Activated CD4-positive, alpha-beta T cell treated with anti-CD3 and anti-CD28 coated beads for 36 hours (primary cell): ENCODE measurements around the gene GABRA5. TPM values are rescaled to one million over a fixed set of nuclear protein-coding genes. Genes with fewer than 3 reads are reported as not detected.
A peak's percentile ranks its signal among the peaks of the same experiment; 100 is the strongest.

Source experiments
- ATAC-seq: fragments of 200-7000 bp; cut with Tn5 transposase; one replicate; pipeline ENCODE4 v1.10.0; 2021; ENCODE audit warnings: mild to moderate bottlenecking, moderate library complexity
- CTCF ChIA-PET: fragments of 350-600 bp; sonication (Branson Sonifier 250); formaldehyde crosslinking; loops from one replicate; lab custom pipeline; 2021; ENCODE audit warnings: antibody characterized with exemption; lab: Charles Lee
- POLR2A ChIA-PET: fragments of 350-600 bp; sonication (Branson Sonifier 250); formaldehyde crosslinking; loops from one replicate; lab custom pipeline; 2021; ENCODE audit warnings: antibody characterized with exemption, inconsistent platforms; lab: Charles Lee
- DNase-seq: peaks from one replicate; pipeline ENCODE4 v3.0.0-alpha.2; 2020
- H3K27ac Mint-ChIP-seq: one replicate; pipeline ENCODE4 v1.8.0; 2021; ENCODE audit warnings: mixed read lengths
- H3K27me3 Mint-ChIP-seq: one replicate; pipeline ENCODE4 v1.8.0; 2021; ENCODE audit warnings: mixed read lengths
- H3K36me3 Mint-ChIP-seq: one replicate; pipeline ENCODE4 v1.8.0; 2021; ENCODE audit warnings: low read depth, mixed read lengths
- H3K4me1 Mint-ChIP-seq: one replicate; pipeline ENCODE4 v1.8.0; 2021; ENCODE audit warnings: mixed read lengths
- H3K4me3 Mint-ChIP-seq: one replicate; pipeline ENCODE4 v1.8.0; 2021; ENCODE audit warnings: mild to moderate bottlenecking, moderate library complexity, mixed read lengths
- H3K9me3 Mint-ChIP-seq: one replicate; pipeline ENCODE4 v1.8.0; 2021; ENCODE audit warnings: low read depth, mixed read lengths
- intact Hi-C, 2 experiments: fragments of 100-400 bp; cut with DNase I in 1 of 2; cut with micrococcal nuclease in 1 of 2; formaldehyde crosslinking; loops; one replicate each; pipeline versions ENCODE4 v1.14.2 to v1.15.1; 2022 to 2024; cut with DNase I, micrococcal nuclease
- total RNA-seq, 2 experiments: library from RNA; stranded (reverse); gene quantifications; one replicate each; pipeline ENCODE4 v1.2.3, GENCODE V29; 2021

The GABRA5 gene
- total RNA-seq, 2 experiments from 2014 or later = not detected

DNA sequence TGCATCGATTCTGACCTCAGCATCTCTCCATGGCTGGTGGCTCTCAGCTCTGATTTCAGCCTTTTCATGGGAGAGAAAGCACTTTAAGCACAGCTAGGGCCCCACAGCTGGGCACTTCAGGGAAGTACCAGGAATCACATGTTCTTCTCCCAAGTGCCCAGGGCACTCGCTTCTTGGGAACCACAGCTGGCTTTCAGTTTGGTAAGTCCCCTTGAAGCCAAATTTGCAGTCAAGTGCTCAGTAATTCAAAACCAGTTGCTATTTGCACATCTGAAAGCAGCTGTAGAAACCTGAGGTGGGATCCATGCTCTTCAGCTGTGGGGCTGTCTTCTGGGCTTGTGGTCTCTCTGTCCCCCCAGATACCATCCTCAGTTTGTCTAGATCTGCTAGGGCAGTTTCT lies 12.8 kb downstream of the GABRA5 start:
- H3K27me3 Mint-ChIP-seq = no peaks in the 10 kb centered on the region
- ChIA-PET POLR2A (no interaction called here), CTCF (interaction anchor here (1.7 to 2.2 kb wide), 2 partner anchors 10 to 12 kb away, joined by 4 to 6 read pairs; no protein-coding TSS in a partner anchor)
- H3K4me1 Mint-ChIP-seq = no peaks in the 10 kb centered on the region
- no peak for DNase-seq
- H3K27ac Mint-ChIP-seq = no peak overlapping the region
- H3K4me3 Mint-ChIP-seq = no peak overlapping the region
- intact Hi-C loops = loop anchor here in 1 of 2 experiments (10.0 kb wide), 1 partner anchor 1245 kb away; no protein-coding TSS in a partner anchor
- H3K36me3 Mint-ChIP-seq = no peaks in the 10 kb centered on the region
- no peak for ATAC-seq
- no peaks in the 10 kb centered on the region for H3K9me3 Mint-ChIP-seq

DNA sequence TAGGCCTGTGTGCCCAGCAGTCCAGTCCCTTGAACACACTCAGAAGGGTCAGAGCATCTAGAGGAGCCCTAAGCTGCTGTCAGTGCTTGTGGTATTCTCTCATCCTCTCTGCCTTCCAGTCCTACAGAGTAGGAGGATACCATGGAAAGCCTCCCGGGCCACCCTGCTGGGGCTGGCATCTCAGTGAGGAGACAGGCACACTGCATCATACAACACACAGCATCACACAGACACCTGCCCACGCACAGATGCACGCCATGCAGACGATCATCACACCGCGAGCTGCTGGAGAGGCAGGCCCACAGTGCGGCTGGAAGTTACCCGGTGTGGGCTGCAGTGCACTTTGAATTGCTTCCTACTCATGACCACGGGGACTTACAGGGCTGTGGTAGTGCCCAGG lies 15.2 kb downstream of the GABRA5 start:
- no peak overlapping the region for H3K4me3 Mint-ChIP-seq

DNA sequence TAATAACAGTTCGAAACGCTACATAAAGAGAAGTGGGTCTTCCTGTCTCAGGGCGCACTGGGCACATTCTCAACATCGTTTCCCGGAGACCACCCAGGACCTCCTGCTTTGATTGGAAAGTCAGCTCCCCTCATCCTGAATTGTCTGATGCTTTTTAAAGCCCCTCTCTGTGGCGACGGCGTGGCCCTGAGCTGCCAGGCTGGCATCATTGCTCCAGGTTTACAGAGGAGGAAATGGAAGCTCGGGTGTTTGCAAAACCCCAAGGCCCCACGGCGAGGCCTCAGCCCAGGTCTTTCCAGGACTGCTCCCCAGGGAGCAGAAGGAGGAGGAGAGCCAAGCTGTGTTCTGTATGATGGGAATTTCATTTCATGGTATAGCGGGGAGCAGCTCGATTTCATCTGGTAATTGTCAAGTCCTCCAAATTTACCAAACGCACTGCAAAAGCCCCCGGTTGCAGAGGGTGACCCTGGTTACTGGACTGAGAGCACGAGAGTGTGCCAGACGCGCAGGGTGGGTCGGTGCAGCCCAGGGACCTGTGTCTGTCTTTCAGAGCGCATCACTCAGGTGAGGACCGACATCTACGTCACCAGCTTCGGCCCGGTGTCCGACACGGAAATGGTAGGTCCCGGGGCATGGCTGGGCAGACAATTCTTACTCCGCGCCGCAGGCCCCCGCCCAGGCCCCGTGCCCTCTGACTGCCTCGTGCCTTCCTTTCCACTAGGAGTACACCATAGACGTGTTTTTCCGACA lies 15.9 kb downstream of the GABRA5 start:
- intact Hi-C loops = loop anchor here in 1 of 2 experiments (10.0 kb wide), 1 partner anchor 1242 kb away; no protein-coding TSS in a partner anchor
- H3K27me3 Mint-ChIP-seq = no peaks in the 10 kb centered on the region
- no peaks in the 10 kb centered on the region for H3K9me3 Mint-ChIP-seq
- POLR2A ChIA-PET = no interaction called here
- H3K27ac Mint-ChIP-seq = no peak overlapping the region
- no peaks in the 10 kb centered on the region for H3K36me3 Mint-ChIP-seq
- CTCF ChIA-PET = no interaction called here
- no peak overlapping the region for H3K4me3 Mint-ChIP-seq
- no peak for DNase-seq
- no peak for ATAC-seq
- no peaks in the 10 kb centered on the region for H3K4me1 Mint-ChIP-seq

More for the DNA sequence above, 15.2 kb downstream of the GABRA5 start:
- DNase-seq (no peak), ATAC-seq (no peak)
- POLR2A ChIA-PET = no interaction called here
- CTCF ChIA-PET = no interaction called here
- intact Hi-C loops = loop anchor here in 1 of 2 experiments (10.0 kb wide), 1 partner anchor 1243 kb away; no protein-coding TSS in a partner anchor
- H3K4me1 Mint-ChIP-seq = no peaks in the 10 kb centered on the region
- no peak overlapping the region for H3K27ac Mint-ChIP-seq
- H3K9me3 Mint-ChIP-seq = no peaks in the 10 kb centered on the region
- no peaks in the 10 kb centered on the region for H3K36me3 Mint-ChIP-seq
- no peaks in the 10 kb centered on the region for H3K27me3 Mint-ChIP-seq

GRCh38 chr15:26883466-26883865 lies 16.6 kb downstream of the GABRA5 start:
- Mint-ChIP-seq H3K4me1 (no peaks in the 10 kb centered on the region), H3K9me3 (no peaks in the 10 kb centered on the region), H3K27ac (no peak overlapping the region), H3K27me3 (no peaks in the 10 kb centered on the region), H3K4me3 (no peak overlapping the region), H3K36me3 (no peaks in the 10 kb centered on the region)
- DNase-seq (no peak), ATAC-seq (no peak)
- POLR2A ChIA-PET = no interaction called here
- intact Hi-C loops = loop anchor here in 1 of 2 experiments (10.0 kb wide), 1 partner anchor 1241 kb away; no protein-coding TSS in a partner anchor
- CTCF ChIA-PET = no interaction called here

GRCh38 chr15:26886566-26886965 lies 19.7 kb downstream of the GABRA5 start:
- H3K27ac Mint-ChIP-seq = no peak overlapping the region
- DNase-seq = no peak
- H3K27me3 Mint-ChIP-seq = peaks cover 7% of the 10 kb centered on the region
- intact Hi-C loops = loop anchor here in 1 of 2 experiments (10.0 kb wide), 1 partner anchor 1238 kb away; no protein-coding TSS in a partner anchor
- no peaks in the 10 kb centered on the region for H3K36me3 Mint-ChIP-seq
- no peak for ATAC-seq
- H3K4me3 Mint-ChIP-seq = no peak overlapping the region
- ChIA-PET CTCF (interaction anchor here (1.0 kb wide), 1 partner anchor 471 kb away, joined by 3 read pairs; no protein-coding TSS in a partner anchor), POLR2A (no interaction called here)
- H3K9me3 Mint-ChIP-seq = no peaks in the 10 kb centered on the region
- H3K4me1 Mint-ChIP-seq = no peaks in the 10 kb centered on the region

DNA sequence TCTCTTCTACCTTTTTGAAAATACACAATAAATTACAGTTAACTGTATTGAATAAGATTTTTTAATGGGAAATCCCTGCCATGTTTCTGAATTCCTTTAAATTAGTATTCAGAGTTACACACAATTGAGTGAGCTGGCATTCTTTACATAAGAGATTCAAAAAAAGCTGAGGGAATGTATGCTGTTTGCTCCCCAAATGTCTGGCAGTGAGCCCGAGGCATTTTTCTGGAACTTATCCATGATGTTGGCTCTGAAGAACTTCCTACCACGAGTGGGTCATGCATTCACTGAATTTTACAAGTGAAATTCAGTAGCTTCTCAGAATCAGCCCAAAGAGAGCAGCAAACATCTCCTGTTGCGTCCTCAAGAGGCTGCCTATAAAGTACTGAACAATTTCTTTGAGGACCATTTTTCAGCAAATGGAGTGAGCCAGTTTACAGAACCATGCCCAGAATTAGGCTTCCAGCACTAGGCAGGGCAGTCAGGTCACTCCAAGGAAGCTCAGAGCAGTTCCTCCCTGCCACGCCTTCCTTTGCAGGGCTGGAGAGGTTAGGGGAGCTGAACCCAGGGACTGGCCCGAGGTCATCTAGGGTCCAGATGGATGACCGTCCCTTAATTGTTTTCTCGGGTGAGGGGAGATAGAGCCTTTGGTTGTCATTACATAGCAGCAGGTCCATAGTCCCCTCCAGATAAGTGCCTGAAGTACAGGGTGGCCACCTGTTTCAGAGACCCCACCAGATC lies 21.2 kb downstream of the GABRA5 start:
- no peak overlapping the region for H3K27ac Mint-ChIP-seq
- no peak overlapping the region for H3K4me3 Mint-ChIP-seq
- peaks cover under 1% of the 10 kb centered on the region for H3K9me3 Mint-ChIP-seq
- no peak for ATAC-seq
- intact Hi-C loops = loop anchor here in 1 of 2 experiments (2.0 to 10.0 kb wide), 2 partner anchors 471 to 1237 kb away; no protein-coding TSS in a partner anchor
- peaks cover 14% of the 10 kb centered on the region for H3K27me3 Mint-ChIP-seq
- ChIA-PET CTCF (no interaction called here), POLR2A (no interaction called here)
- no peaks in the 10 kb centered on the region for H3K4me1 Mint-ChIP-seq
- H3K36me3 Mint-ChIP-seq = no peaks in the 10 kb centered on the region
- no peak for DNase-seq

GRCh38 chr15:26888761-26889160 lies 21.9 kb downstream of the GABRA5 start:
- Mint-ChIP-seq H3K4me1 (no peaks in the 10 kb centered on the region), H3K4me3 (no peak overlapping the region), H3K36me3 (no peaks in the 10 kb centered on the region), H3K27me3 (peaks cover 14% of the 10 kb centered on the region), H3K9me3 (peaks cover 2% of the 10 kb centered on the region), H3K27ac (no peak overlapping the region)
- CTCF ChIA-PET = interaction anchor here (0.9 to 1.3 kb wide), 2 partner anchors 217 to 1135 kb away, joined by 3 read pairs; no protein-coding TSS in a partner anchor
- intact Hi-C loops = loop anchor here (1.0 to 10.0 kb wide), 3 partner anchors 470 to 1236 kb away; no protein-coding TSS in a partner anchor
- POLR2A ChIA-PET = no interaction called here
- ATAC-seq = no peak
- no peak for DNase-seq

- no peak overlapping the region for H3K27ac Mint-ChIP-seq
- peaks cover 14% of the 10 kb centered on the region for H3K27me3 Mint-ChIP-seq
- peaks cover 3% of the 10 kb centered on the region for H3K9me3 Mint-ChIP-seq
- CTCF ChIA-PET = interaction anchor here (0.6 to 2.6 kb wide), 7 partner anchors 10 to 1134 kb away, joined by 3 to 13 read pairs (median 4); no protein-coding TSS in a partner anchor
- DNase-seq (peak; percentile 79), ATAC-seq (no peak)
- intact Hi-C loops = loop anchor here (1.0 to 10.0 kb wide), 3 partner anchors 469 to 1235 kb away; no protein-coding TSS in a partner anchor
- H3K4me1 Mint-ChIP-seq = no peaks in the 10 kb centered on the region
- H3K36me3 Mint-ChIP-seq = no peaks in the 10 kb centered on the region
- no peak overlapping the region for H3K4me3 Mint-ChIP-seq
- POLR2A ChIA-PET = no interaction called here
These were observed 22.5 kb downstream of the GABRA5 start for GRCh38 chr15:26889298-26889898.

- Mint-ChIP-seq H3K27me3 (peaks cover 14% of the 10 kb centered on the region), H3K4me1 (no peaks in the 10 kb centered on the region), H3K36me3 (no peaks in the 10 kb centered on the region), H3K4me3 (no peak overlapping the region), H3K9me3 (peaks cover 4% of the 10 kb centered on the region), H3K27ac (no peak overlapping the region)
- DNase-seq (no peak), ATAC-seq (no peak)
- intact Hi-C loops = loop anchor here in 1 of 2 experiments (1.0 to 5.0 kb wide), 2 partner anchors 167 to 469 kb away; no protein-coding TSS in a partner anchor
- CTCF ChIA-PET = interaction anchor here (0.6 to 2.6 kb wide), 4 partner anchors 12 to 468 kb away, joined by 4 to 13 read pairs (median 4); no protein-coding TSS in a partner anchor
- POLR2A ChIA-PET = no interaction called here
These were observed 23.6 kb downstream of the GABRA5 start for GRCh38 chr15:26890451-26890850.

- Mint-ChIP-seq H3K36me3 (no peaks in the 10 kb centered on the region), H3K9me3 (peaks cover 4% of the 10 kb centered on the region), H3K4me1 (no peaks in the 10 kb centered on the region), H3K4me3 (no peak overlapping the region), H3K27me3 (peaks cover 14% of the 10 kb centered on the region), H3K27ac (no peak overlapping the region)
- intact Hi-C loops = loop anchor here in 1 of 2 experiments (1.0 to 5.0 kb wide), 3 partner anchors 126 to 468 kb away; no protein-coding TSS in a partner anchor
- ATAC-seq (no peak), DNase-seq (no peak)
- POLR2A ChIA-PET = no interaction called here
- CTCF ChIA-PET = interaction anchor here (0.6 to 2.6 kb wide), 11 partner anchors 10 to 1290 kb away, joined by 3 to 13 read pairs (median 4); no protein-coding TSS in a partner anchor
These were observed 24.1 kb downstream of the GABRA5 start for GRCh38 chr15:26890988-26891387.
